Measurements from ENCODE around the gene UBXN11.

- TF ChIP-seq POLR2A (IDR thresholded peaks at IDR 0.05) (no peak), CTCF (IDR thresholded peaks at IDR 0.05) (no peak)
Observed at GRCh38 chr1:26346274-26347033, 40.0 kb upstream of the UBXN11 start.

Measured in body of pancreas (tissue), 4 donors.